GM21423 (cell line): ENCODE data around the gene SAMHD1.
"Not testable (repeated sequence)": the region's sequence is repeated elsewhere in the genome, so short reads cannot be mapped to it uniquely, and the experiment has no call there.

ENCODE experiments used
- ATAC-seq: cut with Tn5 transposase; IDR thresholded peaks from one replicate; pipeline ENCODE4 v1.9.1; 2021; ENCODE audit warnings: mild to moderate bottlenecking, moderate library complexity; ENCODE audit not compliant: unreplicated experiment

The SAMHD1 gene

DNA sequence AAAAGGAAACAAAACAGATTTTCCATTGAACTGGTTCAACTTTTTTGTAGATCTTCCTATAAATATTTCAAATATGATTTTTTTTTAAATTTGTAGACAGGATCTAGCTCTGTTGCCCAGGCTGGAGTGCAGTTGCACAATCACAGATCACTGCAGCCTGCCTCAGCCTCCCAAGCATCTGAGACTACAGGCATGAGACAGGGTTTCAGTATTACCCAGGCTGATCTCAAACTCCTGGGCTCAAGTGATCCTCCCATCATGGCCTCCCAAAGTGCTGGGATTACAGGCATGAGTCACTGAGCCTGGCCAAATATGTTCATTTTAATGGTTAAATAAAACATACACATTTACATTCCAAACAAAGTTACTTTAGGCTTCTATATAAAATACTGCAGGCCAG lies 33.6 kb downstream of the SAMHD1 start:
- no peak for ATAC-seq

DNA sequence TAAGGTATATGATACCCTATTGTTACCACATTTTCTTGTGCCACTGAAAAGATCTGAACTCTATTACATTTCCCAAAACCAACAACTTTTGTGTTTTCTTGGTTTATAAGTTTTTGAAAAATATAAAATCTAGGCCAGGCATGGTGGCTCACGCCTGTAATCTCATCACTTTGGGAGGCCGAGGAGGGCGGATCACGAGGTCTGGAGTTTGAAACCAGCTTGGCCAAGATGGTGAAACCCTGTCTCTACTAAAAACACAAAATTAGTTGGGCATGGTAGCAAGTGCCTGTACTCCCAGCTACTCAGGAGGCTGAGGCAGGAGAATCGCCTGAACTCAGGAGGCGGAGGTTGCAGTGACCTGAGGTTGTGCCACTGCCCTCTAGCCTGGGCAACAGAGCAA lies 34.3 kb downstream of the SAMHD1 start:
- no peak for ATAC-seq

DNA sequence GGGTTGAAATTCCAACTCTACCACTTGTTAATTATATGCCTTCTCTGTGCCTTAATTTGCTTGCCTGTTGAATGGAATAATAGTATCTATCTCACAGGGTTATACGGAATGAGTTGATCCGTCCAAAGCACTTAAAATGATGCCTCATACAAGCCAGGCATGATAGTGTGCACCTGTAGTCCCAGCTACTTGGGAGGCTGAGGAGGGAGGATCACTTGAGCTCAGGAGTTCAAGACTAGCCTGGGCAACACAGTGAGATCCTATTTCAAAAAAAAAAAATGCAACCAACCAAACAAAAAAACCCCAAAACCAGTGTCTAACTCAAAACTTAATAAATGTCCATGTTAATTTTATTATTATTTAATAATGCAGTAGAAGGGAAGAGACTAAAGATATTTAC lies 35.3 kb downstream of the SAMHD1 start:
- ATAC-seq = no peak

DNA sequence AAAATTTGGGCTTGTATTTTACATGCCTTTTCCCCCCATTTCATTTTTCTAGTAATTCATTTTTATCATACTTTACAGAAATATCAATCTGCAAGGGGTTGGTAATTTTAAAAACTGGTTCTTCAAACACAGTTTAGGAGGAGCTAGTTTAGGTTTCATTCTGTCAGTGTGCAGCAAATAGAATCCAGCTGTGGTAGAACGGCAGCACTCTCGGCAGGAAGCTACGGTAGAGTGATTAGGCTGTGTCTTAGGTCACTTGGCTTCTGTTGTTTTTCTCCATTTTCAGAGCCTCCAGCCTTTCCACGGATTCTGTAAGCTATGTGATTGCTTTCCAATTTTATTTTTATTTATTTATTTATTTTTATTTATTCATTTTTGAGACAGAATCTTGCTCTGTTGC lies 42.9 kb downstream of the SAMHD1 start:
- ATAC-seq = no peak

DNA sequence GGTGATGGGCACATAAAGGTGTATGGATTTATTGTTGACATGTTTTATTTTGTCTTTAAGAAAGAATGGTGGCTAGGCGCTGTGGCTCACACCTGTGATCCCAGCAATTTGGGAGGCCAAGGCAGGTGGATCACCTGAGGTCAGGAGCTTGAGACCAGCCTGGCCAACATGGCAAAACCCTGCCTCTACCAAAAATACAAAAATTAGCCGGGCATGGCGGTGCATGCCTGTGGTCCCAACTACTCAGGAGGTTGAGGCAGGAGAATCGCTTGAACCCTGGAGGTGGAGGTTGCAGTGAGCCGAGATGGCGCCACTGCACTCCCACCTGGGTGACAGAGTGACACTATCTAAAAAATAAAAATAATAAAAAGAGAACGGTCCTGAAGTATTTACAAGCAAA lies 45.4 kb downstream of the SAMHD1 start:
- ATAC-seq = not testable (repeated sequence)

DNA sequence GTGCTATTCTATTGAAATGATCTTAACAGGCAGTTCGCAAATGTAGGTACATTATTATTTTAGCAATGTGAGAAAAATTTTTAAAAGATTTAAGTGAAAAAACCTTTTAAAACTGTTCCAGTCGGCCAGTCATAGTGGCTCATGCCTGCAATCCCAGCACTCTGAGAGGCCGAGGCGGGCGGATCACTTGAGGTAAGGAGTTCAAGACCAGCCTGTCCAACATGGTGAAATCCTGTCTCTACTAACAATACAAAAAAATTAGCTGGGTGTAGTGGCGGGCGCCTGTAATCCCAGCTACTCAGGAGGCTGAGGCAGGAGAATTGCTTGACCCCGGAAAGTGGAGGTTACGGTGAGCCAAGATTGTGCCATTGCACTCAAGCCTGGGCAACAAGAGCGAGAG lies 45.9 kb downstream of the SAMHD1 start:
- not testable (repeated sequence) for ATAC-seq

DNA sequence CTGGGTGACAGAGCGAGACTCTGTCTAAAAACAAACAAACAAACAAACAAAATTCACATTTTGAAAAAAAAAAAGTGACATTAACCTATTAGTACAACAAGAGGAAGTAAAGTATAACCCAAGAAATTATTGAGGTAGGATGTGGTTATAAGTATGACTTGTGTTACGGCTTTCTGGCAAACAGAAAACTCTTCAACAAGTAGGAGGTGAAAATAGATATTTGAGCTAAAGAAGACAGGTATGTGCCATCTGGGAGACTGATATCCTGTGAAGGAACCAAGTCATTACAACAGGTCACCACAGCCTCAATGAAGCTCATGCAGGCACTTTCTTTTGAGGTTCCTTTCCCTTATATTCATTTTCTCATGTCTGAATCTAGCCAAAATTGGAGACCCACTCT lies 46.8 kb downstream of the SAMHD1 start:
- ATAC-seq = no peak

DNA sequence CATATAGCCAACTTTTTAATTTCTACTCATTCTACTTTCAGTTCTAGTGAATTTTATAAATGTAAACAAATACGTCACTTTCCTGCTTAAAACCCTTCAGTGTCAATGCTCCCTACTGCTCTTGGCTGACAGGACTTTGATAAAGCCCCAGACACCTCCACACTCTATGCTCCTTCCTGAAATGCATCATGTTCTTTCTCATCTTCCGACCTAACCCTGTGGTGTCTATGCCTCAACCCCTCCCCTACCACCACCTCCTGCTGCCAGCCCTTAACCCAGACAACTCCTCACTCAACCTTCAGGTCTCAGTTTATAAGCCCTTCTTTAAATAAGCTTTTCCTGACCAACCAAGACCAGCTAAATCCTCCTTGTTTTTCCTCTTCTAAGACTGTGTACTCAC lies 56.5 kb downstream of the SAMHD1 start:
- no peak for ATAC-seq

DNA sequence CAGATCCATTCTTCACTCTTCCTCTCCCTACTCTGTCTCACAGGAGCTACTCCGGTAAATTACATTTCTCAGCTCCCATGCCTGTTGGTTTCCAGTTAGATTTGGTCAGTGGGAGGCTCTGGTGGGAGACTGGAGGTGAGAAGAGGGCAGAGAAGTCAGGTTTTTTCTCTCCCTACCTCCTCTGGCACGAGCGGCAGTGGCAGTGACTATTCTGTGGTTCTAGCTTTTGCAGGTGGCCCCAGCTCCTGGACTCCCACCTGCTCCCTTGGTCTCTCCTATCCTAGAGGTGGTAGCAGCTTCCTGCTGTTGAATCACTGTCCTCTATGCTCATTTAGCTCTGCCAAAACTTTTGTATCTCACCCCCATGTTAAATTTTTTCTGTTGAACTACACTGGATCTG lies 57.7 kb downstream of the SAMHD1 start:
- ATAC-seq = no peak

DNA sequence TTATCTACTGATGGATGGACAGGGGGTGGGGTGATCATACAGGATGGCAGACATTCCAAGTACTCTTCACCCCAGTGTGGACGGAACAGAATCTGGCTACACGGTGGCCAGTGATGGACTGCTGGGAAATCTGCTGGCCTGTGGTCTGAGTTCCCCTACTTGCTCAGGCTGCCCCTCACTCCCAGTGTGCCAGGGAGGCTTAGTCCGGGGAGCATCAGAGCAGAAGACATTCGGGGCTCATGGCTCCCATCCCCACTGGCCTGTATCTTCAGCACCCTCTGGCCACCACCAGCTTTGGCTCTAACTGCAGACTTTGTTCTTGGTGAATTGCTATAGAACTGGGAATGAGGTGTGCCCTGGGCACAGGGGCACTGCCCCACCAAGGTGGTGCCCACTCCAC lies 60.3 kb downstream of the SAMHD1 start:
- no peak for ATAC-seq

DNA sequence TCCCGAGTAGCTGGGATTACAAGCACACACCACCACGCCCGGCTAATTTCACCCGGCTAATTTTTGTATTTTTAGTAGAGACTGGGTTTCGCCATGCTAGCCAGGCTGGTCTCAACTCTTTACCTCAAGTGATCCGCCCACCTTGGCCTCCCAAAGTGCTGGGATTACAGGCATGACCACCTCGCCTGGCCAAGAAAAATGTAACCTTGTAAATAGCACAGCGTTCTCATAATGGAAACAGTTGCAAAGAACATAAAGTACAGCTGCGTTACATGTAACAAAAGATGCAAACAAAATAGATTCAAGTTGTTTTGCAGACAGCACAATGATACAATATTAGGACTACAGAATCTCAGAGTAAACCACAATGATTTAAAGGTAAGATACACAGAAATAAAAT lies 60.9 kb downstream of the SAMHD1 start:
- ATAC-seq = no peak

DNA sequence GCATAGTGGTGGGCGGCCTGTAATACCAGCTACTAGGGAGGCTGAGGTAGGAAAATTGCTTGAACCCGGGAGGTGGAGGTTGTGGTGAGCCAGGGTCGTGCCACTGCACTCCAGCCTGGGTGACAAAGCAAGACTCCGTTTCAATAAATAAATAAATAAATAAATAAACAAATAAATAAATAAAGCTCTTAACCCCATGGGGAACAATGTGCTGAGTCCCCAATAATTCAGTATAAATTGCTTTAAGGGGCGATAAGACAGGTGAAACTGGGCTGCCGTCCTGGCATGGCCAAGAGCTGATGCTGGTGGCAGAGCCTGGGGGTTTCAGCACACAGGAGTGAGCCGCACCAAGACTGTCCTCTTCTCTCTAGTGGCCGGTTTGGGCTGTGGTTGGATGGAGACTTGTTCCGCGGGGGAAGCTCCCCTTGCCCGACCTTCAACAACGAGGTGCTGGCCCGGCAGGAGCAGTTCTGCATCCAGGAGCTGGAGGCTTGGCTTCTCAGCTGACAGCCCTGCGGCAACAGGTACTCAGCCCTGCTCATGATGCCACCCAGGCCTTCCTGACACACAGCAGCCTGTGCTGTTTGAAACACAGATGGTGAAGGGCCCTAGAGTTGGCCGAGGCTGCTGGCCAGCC lies 62.5 kb downstream of the SAMHD1 start:
- ATAC-seq = no peak

DNA sequence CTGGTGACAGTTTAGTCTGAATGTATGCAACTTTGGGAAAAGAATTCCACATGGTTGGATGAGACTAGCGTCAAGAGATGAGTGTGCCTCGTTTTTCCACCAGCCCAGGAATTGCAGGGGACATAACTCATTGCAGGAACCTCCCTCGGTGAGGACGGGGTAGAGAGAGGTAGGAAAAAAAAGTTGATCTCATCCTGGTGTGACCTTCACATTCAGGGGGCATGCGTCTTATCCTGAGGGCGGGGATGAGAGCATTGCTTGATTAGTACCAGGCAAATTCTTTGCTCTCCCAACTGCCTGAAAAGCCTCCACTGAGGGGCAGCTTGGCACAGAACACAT lies 63.8 kb downstream of the SAMHD1 start:
- no peak for ATAC-seq

DNA sequence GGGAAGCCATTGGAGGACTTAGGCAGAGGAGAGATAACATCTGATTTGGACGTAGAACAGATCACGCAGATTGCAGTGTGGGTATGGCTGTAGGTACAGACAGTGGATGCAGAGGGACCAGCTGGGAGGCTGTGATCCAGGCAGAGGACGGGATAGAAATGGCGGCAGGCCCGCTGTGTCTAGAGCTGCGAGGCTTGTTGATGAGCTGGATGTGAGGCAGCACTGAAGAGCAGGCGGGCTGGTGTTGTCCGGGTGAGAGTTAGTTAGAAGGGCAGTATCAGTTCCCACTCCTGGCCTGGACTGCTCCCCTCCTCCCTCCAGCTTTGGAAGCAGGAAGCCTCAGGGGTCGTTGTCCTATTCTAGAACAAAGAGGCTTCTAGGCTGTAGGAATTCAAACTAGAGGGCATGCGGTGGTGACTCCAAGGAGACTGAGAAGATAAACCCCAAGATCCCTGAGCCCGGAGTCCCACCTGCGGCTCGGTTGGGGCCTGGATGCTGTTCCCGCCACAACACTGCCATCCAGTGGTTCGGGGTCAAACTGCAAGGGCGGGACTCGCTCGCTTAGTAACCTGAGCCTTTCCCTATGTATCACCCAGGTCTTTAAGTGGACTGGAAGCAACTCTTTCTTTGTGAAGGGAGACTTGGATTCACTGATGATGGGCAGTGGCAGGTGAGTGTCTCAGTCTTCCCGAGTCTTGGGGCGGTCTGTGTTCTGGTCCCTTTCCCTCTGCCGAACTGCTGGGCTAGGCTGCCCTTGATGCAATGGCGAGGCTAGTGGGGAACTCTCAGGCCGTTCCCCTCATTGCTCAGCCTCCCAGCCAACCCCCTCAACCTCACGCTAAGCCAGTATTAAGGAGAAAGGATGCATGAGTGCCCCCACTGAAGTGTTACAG lies 64.4 kb downstream of the SAMHD1 start:
- no peak for ATAC-seq

DNA sequence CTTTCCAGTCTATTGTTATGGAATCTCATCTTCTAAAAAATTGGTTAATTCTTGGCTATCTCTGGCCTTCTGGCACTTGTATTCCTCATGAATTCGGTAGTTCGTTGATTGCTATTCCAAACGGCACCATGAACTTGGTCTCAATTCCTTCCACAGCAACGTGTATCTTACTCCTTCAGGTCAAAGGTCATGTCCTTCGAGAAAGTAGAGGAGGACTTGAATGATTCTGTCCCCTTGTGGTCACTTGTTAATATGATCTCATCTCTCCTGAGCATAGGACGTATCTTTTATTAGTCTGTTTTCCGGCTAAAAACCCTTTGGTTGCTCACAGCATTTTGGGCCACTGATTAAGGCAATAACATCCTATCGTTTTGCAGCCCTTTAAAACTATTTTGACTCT lies 66.2 kb downstream of the SAMHD1 start:
- no peak for ATAC-seq

DNA sequence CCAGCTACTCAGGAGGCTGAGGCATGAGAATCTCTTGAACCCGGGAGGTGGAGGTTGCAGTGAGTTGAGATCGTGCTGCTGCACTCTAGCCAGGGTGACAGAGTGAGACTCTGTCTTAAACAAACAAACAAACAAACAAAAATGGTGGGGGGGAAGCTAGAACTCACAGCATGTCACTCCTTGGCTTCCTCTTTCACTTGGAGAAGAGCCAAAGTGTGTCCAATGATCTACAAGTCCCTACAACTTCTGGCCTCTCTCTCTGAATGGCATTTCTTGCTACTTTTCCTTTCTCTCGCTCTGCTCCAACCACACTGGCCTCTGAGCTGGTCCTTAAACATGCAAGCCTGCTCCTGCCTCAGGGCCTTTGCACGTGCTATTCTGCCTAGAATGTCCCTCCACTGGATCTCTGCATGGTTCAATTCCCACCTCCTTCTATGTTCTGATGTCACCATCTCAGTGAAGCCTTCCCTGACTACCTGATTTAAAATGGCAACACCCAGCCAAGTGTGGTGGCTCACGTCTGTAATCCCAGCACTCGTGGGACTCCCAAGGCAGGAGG lies 67.5 kb downstream of the SAMHD1 start:
- ATAC-seq = no peak

DNA sequence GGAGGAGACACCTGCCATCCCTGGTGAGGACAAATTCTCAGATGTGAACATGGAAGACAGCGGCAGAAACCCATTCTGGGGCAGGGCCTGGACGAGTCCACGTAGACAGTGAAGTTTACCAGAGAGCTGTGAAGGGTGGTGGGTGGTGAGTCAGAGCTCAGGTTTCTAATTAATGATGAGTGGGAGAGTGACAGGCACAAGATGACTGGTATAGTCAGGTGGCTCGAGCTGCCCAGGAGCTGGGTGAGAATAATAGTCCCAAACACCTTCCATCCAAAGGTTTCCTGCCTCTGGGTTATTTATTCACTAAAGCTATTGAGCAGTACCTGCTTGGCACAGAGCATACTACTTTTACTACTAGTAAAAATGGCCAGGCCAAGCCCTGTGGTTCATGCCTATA lies 69.6 kb downstream of the SAMHD1 start:
- ATAC-seq = no peak

DNA sequence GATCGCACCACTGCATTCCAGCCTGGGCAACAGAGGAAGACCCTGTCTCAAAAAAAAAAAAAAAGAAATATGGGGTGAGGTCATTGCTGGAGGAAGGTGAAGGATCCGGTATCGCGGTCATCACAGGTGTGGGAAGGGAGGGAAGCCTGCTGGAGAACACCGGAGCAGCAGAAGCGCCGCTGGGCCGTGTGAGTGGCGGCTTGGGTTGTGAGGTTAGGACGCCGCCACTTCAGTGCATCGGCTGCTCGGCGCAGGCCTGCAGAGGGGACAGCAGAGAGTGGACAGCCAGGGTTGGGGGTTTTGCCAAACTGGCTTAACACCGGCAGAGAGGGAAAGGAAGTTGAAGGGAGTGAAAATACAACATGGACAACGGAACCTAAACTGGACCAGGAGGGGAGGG lies 70.2 kb downstream of the SAMHD1 start:
- ATAC-seq = no peak

DNA sequence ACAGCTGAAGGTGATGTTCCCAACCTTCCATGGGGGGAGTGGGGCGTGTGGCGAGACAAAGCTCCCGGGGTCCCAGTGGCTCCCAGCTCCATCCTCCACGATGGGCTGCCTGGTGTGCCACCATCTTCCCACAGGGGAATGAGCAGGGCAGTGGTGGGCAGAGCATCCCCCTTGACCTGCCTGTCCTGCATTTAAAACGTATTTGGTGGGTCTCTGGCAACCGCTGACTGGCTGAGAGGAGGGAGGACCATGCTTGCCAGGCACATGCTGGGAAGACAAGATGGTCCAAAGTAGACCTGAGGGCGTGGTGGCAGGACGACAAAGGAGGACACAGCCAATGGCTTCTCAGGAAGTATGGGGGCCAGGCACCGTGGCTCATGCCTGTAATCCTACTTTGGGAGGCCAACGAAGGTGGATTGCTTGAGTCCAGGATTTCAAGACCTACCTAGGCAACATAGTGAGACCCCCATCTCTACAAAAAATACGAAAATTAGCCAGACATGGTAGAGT lies 70.7 kb downstream of the SAMHD1 start:
- ATAC-seq = no peak

DNA sequence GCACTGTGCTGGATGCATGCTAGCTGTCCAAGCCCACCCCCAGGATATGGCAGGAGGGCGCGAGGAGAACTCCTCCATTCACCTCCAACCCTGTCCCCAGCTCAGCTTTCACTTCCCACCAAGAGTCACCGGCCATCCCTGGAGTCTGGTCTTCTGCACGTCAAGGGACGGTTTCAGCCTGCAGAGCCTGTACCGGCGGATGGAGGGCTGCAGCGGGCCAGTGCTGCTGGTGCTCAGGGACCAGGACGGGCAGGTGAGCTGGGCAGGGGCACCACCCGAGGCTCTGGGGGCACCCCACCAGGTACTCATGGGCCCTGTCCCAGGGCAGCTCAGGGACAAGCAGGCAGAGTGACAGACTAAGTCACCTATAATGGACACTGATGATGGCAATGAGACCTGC lies 72.6 kb downstream of the SAMHD1 start:
- ATAC-seq = no peak

DNA sequence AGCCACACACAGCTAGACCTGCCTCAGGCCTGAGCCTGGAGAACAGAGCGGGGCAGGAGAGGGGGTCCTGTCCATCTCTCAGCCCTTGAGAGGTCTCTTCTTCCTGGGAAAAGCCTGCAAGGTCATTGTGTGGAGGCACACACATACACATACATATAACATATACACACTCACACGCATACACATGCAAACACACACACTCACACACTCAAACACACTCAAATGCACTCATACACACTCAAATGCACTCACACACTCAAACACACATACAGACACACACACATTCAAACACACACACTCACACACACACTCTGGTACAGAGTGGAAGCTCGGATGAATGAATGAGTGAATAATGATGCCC lies 75.1 kb downstream of the SAMHD1 start:
- ATAC-seq = no peak
